CD14-positive monocyte (primary cell): ENCODE results near the gene LDLRAD2. TPM values are rescaled to one million over a fixed set of nuclear protein-coding genes. Genes with fewer than 3 reads are reported as not detected.
"Not testable (repeated sequence)": the region's sequence is repeated elsewhere in the genome, so short reads cannot be mapped to it uniquely, and the experiment has no call there.

Experiments
- DNase-seq, 3 donors: peaks; one replicate each; pipeline ENCODE4 v3.0.0-alpha.2; 2011 to 2022
- H2AFZ ChIP-seq: 2 replicates; pipeline ENCODE4 v1.6.0; 2012; ENCODE audit warnings: mild to moderate bottlenecking, low read depth, low read length, inconsistent platforms; ENCODE audit not compliant: insufficient read depth, poor library complexity, severe bottlenecking
- H3K27ac ChIP-seq, 2 donors: 1 replicate in 1 of 2; 2 replicates in 1 of 2; pipeline ENCODE4 v1.5.1; 2012 to 2013; ENCODE audit warnings: low read length in 2 of 2, control low read depth in 1 of 2, inconsistent platforms in 1 of 2, low read depth in 1 of 2, mild to moderate bottlenecking in 1 of 2
- H3K27me3 ChIP-seq, 2 donors: one replicate each; pipeline versions ENCODE4 v1.6.0 to v1.6.1; 2011 to 2013; ENCODE audit warnings: low read length in 2 of 2; ENCODE audit not compliant: control insufficient read depth in 2 of 2, insufficient read depth in 2 of 2
- H3K36me3 ChIP-seq, 2 donors: replicated peaks in 1 of 2; 1 replicate in 1 of 2; 2 replicates in 1 of 2; pipeline versions ENCODE4 v1.5.1 to v1.6.1; 2012 to 2013; ENCODE audit warnings: low read length in 2 of 2, control low read depth in 1 of 2, inconsistent platforms in 1 of 2, mild to moderate bottlenecking in 1 of 2; ENCODE audit not compliant: insufficient read depth in 2 of 2, control insufficient read depth in 1 of 2
- H3K4me1 ChIP-seq, 2 donors: 1 replicate in 1 of 2; 2 replicates in 1 of 2; pipeline versions ENCODE4 v1.5.1 to v1.6.1; 2012 to 2013; ENCODE audit warnings: low read length in 2 of 2, control low read depth in 1 of 2, inconsistent platforms in 1 of 2, mild to moderate bottlenecking in 1 of 2, moderate library complexity in 1 of 2; ENCODE audit not compliant: insufficient read depth in 2 of 2, control insufficient read depth in 1 of 2
- H3K4me2 ChIP-seq: replicated peaks from 2 replicates; pipeline ENCODE3; 2012; ENCODE audit warnings: low read length, moderate library complexity, mild to moderate bottlenecking; ENCODE audit not compliant: poor library complexity, severe bottlenecking; ENCODE audit errors: extremely low read depth
- H3K4me3 ChIP-seq, 3 experiments: fragments of 200-600 bp in 1 of 3; sonication (generic) in 1 of 3; replicated peaks in 1 of 3; 1 replicate in 2 of 3; 2 replicates in 1 of 3; pipeline ENCODE4 v1.5.1; 2011 to 2013; ENCODE audit warnings: low read length in 3 of 3, mild to moderate bottlenecking in 3 of 3, control low read depth in 2 of 3, low read depth in 2 of 3, inconsistent platforms in 1 of 3, moderate library complexity in 1 of 3
- H3K79me2 ChIP-seq: 2 replicates; pipeline ENCODE4 v1.6.0; 2012; ENCODE audit warnings: mild to moderate bottlenecking, control low read depth, inconsistent platforms, low read length, moderate library complexity; ENCODE audit not compliant: insufficient read depth
- H3K9ac ChIP-seq: 2 replicates; pipeline ENCODE4 v1.6.0; 2017; ENCODE audit warnings: low read length, mild to moderate bottlenecking; ENCODE audit not compliant: insufficient read depth, poor library complexity, severe bottlenecking
- H3K9me3 ChIP-seq, 2 donors: replicated peaks in 1 of 2; 1 replicate in 1 of 2; 2 replicates in 1 of 2; pipeline versions ENCODE4 v1.5.1 to v1.6.1; 2012 to 2013; ENCODE audit warnings: low read length in 2 of 2, control low read depth in 1 of 2; ENCODE audit not compliant: control insufficient read depth in 1 of 2, insufficient read depth in 1 of 2
- H4K20me1 ChIP-seq: 2 replicates; pipeline ENCODE4 v1.6.0; 2012; ENCODE audit warnings: mild to moderate bottlenecking, low read length, control low read depth, moderate library complexity; ENCODE audit not compliant: insufficient read depth
- H3K27ac Mint-ChIP-seq, 7 donors: one replicate each; pipeline ENCODE4 v1.8.0; 2020; ENCODE audit warnings: mild to moderate bottlenecking in 7 of 7, mixed read lengths in 7 of 7, moderate library complexity in 6 of 7, inconsistent platforms in 2 of 7
- H3K27me3 Mint-ChIP-seq, 3 donors: one replicate each; pipeline ENCODE4 v1.8.0; 2021 to 2022; ENCODE audit warnings: low read depth in 3 of 3, mild to moderate bottlenecking in 3 of 3, mixed read lengths in 3 of 3, moderate library complexity in 3 of 3, inconsistent platforms in 1 of 3
- H3K36me3 Mint-ChIP-seq, 2 donors: one replicate each; pipeline ENCODE4 v1.8.0; 2020; ENCODE audit warnings: mixed read lengths in 2 of 2, inconsistent platforms in 1 of 2, mild to moderate bottlenecking in 1 of 2
- H3K4me1 Mint-ChIP-seq: one replicate; pipeline ENCODE4 v1.8.0; 2020; ENCODE audit warnings: mild to moderate bottlenecking, mixed read lengths
- H3K4me3 Mint-ChIP-seq, 2 donors: one replicate each; pipeline ENCODE4 v1.8.0; 2020; ENCODE audit warnings: mild to moderate bottlenecking in 2 of 2, mixed read lengths in 2 of 2, moderate library complexity in 1 of 2
- H3K9me3 Mint-ChIP-seq, 7 donors: one replicate each; pipeline ENCODE4 v1.8.0; 2020 to 2022; ENCODE audit warnings: mixed read lengths in 7 of 7, mild to moderate bottlenecking in 6 of 7, moderate library complexity in 6 of 7, inconsistent platforms in 2 of 7
- WGBS: methylation state at CpG from one replicate; pipeline ENCODE4 v1.1.5; 2013; ENCODE audit warnings: missing lambda C conversion rate; ENCODE audit not compliant: insufficient coverage; 5-methylcytosine and 5-hydroxymethylcytosine counted together
- intact Hi-C, 2 donors: fragments of 100-400 bp; cut with micrococcal nuclease; formaldehyde crosslinking; loops; one replicate each; pipeline versions ENCODE4 v1.15.0 to v1.15.1; 2023
- polyA plus RNA-seq, 3 donors: library from polyadenylated mRNA; depleted of rRNA in 1 of 3; unstranded in 2 of 3; stranded (reverse) in 1 of 3; fragments of 300-500 nt in 2 of 3; fragments of >200 nt in 1 of 3; fragmentation: Illumina TruSeq in 2 of 3; gene quantifications; 1 replicate in 2 of 3; 2 replicates in 1 of 3; pipeline ENCODE4 v1.2.3, GENCODE V29; 2012 to 2021
- TF ChIP-seq, protein P1 (sequence below): fragments of 200-600 bp; IDR thresholded peaks from one replicate; pipeline ENCODE4 v1.8.0; 2022; ENCODE audit warnings: antibody characterized with exemption, mild to moderate bottlenecking

Gene LDLRAD2
- polyA plus RNA-seq, 3 donors: 0.63 TPM; not detected in 2

DNA sequence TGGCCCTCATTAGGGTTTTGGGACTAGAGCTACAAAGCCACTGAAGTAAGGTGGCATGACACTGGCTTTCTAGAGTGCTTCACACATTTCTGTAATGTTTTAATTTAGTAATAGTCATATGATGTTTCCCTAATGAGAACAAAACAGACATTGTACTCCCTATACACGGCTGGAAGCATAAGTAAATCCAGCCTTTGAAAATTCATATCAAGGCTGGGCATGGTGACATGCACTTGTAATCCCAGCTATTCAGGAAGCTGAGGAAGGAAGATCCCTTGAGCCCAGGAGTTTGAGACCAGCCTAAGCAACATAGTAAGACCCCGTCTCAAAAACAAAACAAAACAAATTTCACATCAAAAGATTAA lies 36.5 kb upstream of the LDLRAD2 start:
- Mint-ChIP-seq H3K36me3 (peaks cover 0 to 8% of the 10 kb centered on the region in 2 donors), H3K4me1 (peaks cover 77% of the 10 kb centered on the region), H3K4me3 (no peak overlapping the region), H3K27me3 (no peaks in the 10 kb centered on the region), H3K9me3 (peaks cover 0 to 2% (median 0%) of the 10 kb centered on the region in 7 donors), H3K27ac (peak overlapping the region; percentile 18 to 83 (median 73))
- no peak for DNase-seq
- H2AFZ ChIP-seq: no peak overlapping the region
- TF ChIP-seq, protein P1, sequence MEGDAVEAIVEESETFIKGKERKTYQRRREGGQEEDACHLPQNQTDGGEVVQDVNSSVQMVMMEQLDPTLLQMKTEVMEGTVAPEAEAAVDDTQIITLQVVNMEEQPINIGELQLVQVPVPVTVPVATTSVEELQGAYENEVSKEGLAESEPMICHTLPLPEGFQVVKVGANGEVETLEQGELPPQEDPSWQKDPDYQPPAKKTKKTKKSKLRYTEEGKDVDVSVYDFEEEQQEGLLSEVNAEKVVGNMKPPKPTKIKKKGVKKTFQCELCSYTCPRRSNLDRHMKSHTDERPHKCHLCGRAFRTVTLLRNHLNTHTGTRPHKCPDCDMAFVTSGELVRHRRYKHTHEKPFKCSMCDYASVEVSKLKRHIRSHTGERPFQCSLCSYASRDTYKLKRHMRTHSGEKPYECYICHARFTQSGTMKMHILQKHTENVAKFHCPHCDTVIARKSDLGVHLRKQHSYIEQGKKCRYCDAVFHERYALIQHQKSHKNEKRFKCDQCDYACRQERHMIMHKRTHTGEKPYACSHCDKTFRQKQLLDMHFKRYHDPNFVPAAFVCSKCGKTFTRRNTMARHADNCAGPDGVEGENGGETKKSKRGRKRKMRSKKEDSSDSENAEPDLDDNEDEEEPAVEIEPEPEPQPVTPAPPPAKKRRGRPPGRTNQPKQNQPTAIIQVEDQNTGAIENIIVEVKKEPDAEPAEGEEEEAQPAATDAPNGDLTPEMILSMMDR: no peak
- peaks cover 62 to 66% of the 10 kb centered on the region in 2 donors for H3K4me1 ChIP-seq
- H3K4me2 ChIP-seq: no peak overlapping the region
- intact Hi-C loops: no loop called here
- WGBS: no CpG with 5 or more reads among the region's 2 CpGs
- no peaks in the 10 kb centered on the region for H3K27me3 ChIP-seq
- no peak overlapping the region for H3K9ac ChIP-seq
- peaks cover 29% of the 10 kb centered on the region for H4K20me1 ChIP-seq
- H3K36me3 ChIP-seq: no peaks in the 10 kb centered on the region
- no peaks in the 10 kb centered on the region for H3K9me3 ChIP-seq
- H3K27ac ChIP-seq: peak overlapping the region in 1 of 2 donors; percentile 62
- peaks cover 100% of the 10 kb centered on the region for H3K79me2 ChIP-seq
- H3K4me3 ChIP-seq: no peak overlapping the region

GRCh38 chr1:21775985-21776562 lies 36.0 kb upstream of the LDLRAD2 start:
- TF ChIP-seq, protein P1: no peak
- H3K9me3 ChIP-seq: no peaks in the 10 kb centered on the region
- no peaks in the 10 kb centered on the region for H3K27me3 ChIP-seq
- no peak overlapping the region for H3K9ac ChIP-seq
- Mint-ChIP-seq H3K27me3 (no peaks in the 10 kb centered on the region), H3K4me3 (no peak overlapping the region), H3K9me3 (peaks cover 0 to 2% (median 0%) of the 10 kb centered on the region in 7 donors), H3K27ac (peak overlapping the region; percentile 11 to 77 (median 63)), H3K4me1 (peaks cover 74% of the 10 kb centered on the region), H3K36me3 (peaks cover 0 to 8% of the 10 kb centered on the region in 2 donors)
- peak overlapping the region in 1 of 2 donors; percentile 62 for H3K27ac ChIP-seq
- intact Hi-C loops: no loop called here
- no peak overlapping the region for H2AFZ ChIP-seq
- peaks cover 61 to 66% of the 10 kb centered on the region in 2 donors for H3K4me1 ChIP-seq
- no peak overlapping the region for H3K4me2 ChIP-seq
- peaks cover 100% of the 10 kb centered on the region for H3K79me2 ChIP-seq
- H3K36me3 ChIP-seq: no peaks in the 10 kb centered on the region
- no peak overlapping the region for H3K4me3 ChIP-seq
- DNase-seq: no peak
- H4K20me1 ChIP-seq: peaks cover 29% of the 10 kb centered on the region

DNA sequence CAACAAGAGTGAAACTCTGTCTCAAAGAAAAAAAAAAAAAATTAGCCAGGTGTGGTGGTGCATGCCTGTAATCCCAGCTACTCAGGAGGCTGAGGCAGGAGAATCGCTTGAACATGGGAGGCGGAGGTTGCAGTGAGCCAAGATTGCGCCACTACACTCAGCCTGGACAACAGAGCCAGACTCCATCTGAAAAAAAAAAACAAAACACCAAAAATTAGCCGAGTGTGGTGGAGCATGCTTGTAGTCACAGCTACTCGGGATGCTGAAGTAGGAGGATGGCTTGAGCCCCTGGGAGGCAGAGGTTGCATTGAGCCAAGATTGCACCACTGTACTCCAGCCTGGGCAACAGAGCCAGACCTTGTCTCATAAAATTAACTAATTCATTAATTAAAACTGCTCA lies 35.1 kb upstream of the LDLRAD2 start:
- H3K9me3 Mint-ChIP-seq, H3K9ac ChIP-seq, DNase-seq, H3K36me3 ChIP-seq, H3K27me3 ChIP-seq, H2AFZ ChIP-seq, H3K4me3 ChIP-seq, H3K9me3 ChIP-seq, intact Hi-C loops, H3K4me3 Mint-ChIP-seq, H3K36me3 Mint-ChIP-seq, H3K4me2 ChIP-seq, H3K27me3 Mint-ChIP-seq: not testable (repeated sequence)
- peaks cover 29% of the 10 kb centered on the region for H4K20me1 ChIP-seq
- peak overlapping the region; percentile 30 to 84 (median 53) for H3K27ac Mint-ChIP-seq
- H3K27ac ChIP-seq: peak overlapping the region in 1 of 2 donors; percentile 64
- H3K4me1 Mint-ChIP-seq: peaks cover 74% of the 10 kb centered on the region
- WGBS: no CpG with 5 or more reads among the region's 5 CpGs
- H3K79me2 ChIP-seq: peaks cover 100% of the 10 kb centered on the region
- peaks cover 62 to 66% of the 10 kb centered on the region in 2 donors for H3K4me1 ChIP-seq
